NAMALWA (cell line): ENCODE data around the gene P2RY14.
A peak's percentile ranks its signal among the peaks of the same experiment; 100 is the strongest.

Experiments used
- DNase-seq: peaks from one replicate; pipeline ENCODE4 v3.0.0-alpha.2; 2015; ENCODE audit warnings: low spot score

P2RY14 gene

GRCh38 chr3:151300539-151300938, 22.2 kb upstream of the P2RY14 start:
- no peak for DNase-seq

GRCh38 chr3:151299006-151299405, 20.7 kb upstream of the P2RY14 start:
- no peak for DNase-seq

DNA sequence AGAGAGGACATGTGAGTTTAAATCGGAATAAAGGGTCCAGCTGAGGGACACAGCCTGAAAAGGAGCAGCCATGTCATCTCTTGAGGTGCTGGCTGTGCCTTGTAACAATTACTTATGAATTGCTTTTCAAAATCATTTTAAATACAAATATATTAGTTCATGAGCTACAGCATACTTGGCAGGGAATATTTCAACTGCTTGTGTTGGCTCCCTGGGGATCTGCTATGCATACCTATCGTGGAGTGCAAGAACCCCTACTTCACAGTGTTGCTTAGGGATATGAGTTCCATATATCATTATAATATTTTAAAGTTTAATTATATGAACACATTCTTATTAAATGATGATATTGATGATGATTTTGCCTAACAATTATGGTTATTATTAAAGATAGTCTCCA, 19.1 kb upstream of the P2RY14 start:
- DNase-seq = no peak

DNA sequence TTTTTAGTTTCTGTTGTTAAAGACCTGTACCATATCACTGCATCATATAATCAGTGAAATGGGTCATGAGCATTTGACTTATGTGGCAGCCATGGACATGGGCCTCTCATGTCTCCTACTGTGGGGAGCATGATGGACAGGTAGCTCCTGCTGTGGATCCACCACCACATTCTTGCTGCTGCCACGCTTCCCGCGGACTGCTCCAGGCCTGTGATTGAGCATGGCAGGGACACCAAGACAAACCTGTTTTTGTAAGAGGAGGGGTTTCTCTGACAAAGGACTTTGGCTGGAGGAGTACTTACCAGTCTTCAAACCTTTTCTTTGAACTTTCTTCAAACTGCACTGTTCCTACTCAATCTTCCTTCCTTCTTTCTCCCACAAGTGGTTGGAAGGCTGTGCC, 17.9 kb upstream of the P2RY14 start:
- DNase-seq = no peak

- no peak for DNase-seq
Measured at GRCh38 chr3:151293127-151293526, 14.8 kb upstream of the P2RY14 start.

- DNase-seq = peak; percentile 20
Measured at GRCh38 chr3:151290673-151291072, 12.3 kb upstream of the P2RY14 start.

DNA sequence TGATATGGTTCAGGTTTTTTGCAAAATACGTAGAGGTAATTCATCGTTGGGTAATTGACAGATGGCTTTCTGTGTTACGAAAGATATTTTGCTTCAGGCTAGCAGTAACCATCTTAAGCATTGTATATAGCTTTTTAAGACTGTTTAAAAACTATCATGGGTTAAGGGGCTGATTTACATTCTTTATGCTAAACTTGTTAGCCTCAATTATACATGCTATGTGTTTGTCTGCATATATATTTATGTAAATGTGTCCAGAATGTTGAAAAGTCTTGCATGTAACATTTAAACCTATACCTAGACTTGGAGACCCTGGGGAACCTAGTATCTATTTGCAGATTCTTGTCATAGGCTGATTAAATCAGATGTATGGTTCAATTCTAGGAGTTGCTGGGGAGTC, 11.1 kb upstream of the P2RY14 start:
- DNase-seq = no peak

DNA sequence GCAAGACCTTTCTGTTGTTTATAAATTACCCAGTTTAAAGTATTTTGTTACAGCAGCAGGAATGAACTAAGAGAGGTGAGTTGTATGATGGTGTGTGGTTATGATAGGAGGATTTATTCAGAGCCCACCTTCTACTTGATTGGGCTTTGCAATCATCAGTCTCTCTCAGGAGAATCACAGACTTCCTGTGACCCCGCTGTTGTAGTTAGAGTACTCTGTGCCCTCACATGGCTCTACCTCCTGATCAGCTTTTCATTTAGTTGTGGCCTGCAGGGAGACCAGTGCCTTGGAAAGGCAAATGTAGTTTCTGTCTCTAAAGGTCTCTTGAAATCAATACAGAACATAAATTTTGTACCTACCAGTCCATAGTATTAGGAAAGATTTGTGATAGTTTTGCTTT, 7.6 kb upstream of the P2RY14 start:
- DNase-seq = no peak

DNA sequence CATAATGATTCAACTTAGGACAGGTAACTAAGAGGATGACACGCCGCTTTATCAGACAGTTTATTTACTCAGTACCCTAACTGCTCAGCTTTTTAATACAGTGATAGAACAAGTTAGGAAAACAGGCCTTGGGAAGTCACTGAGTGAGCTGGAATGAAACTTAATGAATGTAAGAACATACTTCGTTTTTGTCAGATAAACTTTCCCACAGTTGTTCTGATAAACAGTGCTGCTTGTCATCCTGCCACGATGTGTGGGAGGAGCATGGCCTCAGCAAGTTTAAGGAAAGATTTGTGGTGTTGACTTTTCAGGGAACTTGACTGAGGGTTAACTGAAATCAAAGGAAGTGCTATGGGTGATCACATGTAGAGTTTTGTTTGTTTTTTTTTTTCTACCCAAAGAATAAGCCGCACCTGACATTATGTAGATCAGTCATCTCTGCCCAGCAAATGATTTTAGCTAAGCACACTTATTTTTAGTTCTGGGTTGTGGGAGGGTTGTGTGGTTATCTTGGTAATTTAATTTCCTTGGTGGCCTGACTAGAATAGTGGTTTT, 5.6 kb upstream of the P2RY14 start:
- no peak for DNase-seq

DNA sequence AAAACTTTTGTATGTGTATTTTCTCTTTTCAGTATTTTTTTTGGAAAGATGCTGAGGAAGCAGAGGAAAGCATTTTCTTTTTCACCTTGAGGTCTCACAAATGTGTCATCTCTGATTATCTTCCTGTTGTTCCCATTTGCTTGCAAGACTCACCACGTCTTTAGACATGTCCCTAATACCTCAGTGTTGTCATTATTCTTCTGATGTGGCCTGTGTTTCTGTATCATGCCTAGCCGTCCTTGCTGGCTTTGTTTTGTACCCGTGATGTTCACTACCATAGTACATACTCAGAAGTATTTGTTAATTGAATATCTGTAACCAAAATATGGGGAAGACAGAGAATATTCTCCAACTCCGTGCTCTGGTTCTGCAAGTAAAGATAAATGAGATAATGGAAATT, 5.0 kb upstream of the P2RY14 start:
- DNase-seq = no peak

- DNase-seq = peak; percentile 80
Measured at GRCh38 chr3:151282921-151283320, 4.6 kb upstream of the P2RY14 start.

DNA sequence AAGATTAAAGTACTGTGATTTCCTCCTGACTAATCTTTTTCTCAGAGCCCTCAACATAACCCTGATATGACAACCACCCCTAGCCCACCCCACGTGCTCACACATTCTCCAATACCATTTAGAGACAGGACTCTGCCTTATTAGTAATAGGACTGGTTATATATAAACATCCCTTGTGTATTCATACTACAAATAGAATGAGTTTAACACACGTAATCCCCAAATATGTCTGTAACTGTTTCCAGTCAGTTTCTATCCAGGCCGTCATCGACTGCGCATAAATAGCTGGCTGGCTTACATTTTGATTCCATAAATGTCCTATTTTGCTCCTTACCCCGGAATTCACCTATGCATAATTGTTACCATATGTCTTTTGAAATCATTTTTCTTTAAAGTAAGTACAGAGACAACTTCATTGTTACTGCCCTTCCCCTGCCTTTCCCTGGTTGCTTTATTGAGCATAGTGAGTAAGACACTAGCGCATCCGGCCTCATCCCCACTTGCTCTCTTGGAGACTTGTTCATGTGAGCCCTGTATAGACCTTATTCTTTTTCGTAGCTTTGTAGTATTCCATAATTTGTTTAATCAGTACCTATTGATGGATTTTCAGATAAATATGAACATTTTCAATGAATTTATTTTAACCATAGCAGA, 3.5 kb upstream of the P2RY14 start:
- DNase-seq = no peak

DNA sequence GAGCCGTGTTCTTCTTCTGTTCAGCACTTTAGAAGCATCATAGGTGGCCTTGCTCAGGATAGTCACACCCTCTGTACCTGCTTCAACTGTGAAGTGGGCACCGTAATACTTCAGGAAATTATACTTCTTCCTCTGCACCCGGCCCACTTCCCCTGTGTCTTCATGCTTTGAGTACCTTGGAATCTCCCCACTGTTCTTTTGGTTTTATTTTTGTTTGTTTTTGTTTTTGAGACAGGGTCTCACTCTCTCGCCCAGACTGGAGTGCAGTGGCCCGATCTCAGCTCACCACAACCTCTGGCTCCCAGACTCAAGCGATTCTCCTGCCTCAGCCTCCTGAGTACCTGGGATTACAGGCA, 1.7 kb downstream of the P2RY14 start:
- DNase-seq = no peak

- no peak for DNase-seq
Measured at GRCh38 chr3:151276038-151276686, 2.2 kb downstream of the P2RY14 start.

- no peak for DNase-seq
Measured at GRCh38 chr3:151275091-151275490, 3.3 kb downstream of the P2RY14 start.

DNA sequence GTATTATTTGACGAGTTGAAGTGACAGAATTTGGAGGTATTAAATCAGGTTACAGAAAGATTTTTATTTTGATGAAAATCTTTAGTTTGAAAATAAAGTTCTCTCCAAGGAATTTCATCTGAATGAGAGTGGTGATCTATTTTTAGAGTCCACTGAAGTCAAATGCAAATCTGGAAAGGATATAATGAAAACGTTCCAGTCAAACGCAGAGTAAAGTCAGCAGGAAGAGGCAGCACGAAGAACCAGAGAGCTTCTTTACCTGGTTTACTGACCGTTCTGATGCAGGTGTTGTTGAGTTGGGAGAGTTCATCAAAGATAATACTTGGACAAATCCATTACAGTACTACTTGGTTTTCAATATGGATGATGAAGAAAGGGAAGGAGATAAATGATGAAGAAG, 8.7 kb downstream of the P2RY14 start:
- no peak for DNase-seq

GRCh38 chr3:151268267-151269235, 9.8 kb downstream of the P2RY14 start:
- no peak for DNase-seq

DNA sequence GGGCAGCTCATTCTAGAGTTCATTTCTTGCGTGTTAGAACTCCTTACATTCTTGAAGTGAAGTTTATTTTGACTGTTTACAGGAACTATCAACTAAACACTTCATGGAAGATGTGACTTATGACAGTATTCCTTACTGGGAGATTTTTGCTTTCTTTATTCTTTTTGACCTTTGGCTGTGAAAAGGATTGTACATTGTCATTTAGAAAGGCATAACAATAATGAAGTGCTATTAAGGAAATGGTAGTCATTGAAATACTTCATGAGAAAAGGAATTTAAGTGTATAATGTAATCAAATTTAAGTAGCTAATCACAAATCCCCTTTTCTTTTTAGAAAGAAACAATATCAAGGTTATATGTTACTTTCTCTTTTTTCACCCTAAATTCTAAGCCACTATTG, 11.3 kb downstream of the P2RY14 start:
- no peak for DNase-seq

- peak; percentile 97 for DNase-seq
Measured at GRCh38 chr3:151265866-151266265, 12.5 kb downstream of the P2RY14 start.

DNA sequence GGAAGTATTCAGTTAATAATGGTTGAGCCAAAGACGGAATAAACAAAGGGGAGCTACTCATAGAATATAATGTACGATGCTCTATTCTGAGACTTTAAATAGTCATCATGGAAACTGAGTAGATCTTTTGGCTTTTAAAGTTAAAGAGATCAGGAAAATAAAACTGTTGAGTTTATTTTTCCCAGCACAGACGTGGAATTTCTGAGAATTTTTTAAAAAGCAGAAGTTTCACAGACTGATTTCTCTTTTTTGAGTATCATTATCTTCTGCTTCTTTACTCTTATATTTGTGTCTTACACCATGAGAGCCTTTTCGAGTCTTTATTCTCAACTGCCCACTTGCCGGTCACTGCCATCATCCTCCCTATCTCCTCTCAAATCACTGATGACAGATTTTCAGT, 13.2 kb downstream of the P2RY14 start:
- DNase-seq = no peak

DNA sequence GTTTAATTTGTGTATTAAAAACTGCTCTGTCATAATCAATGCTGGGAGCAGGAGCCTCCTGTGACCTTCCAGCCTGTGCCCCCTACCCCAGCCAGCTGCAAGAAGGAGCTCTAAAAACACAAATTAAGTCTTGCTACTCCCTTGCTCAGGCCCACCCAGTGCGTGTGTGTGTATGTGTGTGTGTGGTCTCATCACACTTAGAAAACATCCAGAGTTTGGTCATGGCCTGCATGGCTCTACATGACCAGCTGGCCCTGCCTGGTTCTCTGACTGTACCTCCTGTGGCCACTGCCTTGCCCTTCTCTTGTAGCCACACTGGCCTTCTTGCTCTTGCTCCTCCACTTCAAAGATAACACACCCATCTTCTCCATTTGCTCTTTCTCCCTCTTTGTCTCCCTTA, 13.7 kb downstream of the P2RY14 start:
- DNase-seq = no peak

DNA sequence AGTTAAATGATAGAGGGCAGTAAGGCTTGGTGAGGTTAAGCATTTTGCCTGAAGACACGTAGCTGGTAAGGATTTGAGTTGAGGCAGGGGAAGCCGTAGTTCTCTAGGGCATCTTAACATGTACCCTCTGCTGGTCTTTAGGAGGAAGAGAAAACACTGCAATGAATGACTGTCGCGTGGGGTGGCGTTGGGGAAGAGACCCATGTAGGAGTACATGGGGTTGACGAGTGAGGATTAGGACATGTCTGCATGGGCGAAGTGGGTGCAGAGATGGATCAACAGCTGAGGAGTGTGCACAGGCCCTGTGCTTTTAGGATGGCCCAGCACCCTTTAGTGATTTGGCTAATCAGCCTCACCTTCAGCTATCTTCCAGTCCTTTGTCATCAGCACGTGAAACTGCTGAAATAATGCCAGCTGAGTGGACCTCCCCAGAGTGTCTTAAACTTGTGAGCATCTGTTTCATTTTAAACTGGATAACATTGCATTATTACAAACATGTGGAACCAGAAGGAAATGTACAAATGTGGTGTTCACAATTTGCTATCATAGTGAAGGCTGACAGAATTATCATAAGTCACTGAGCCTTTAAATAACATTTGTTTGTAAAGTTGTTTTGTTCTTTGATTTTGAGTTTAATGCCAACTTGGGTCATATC, 15.3 kb downstream of the P2RY14 start:
- DNase-seq = no peak
